GM12865 (cell line): ENCODE measurements around the gene PCNT.

Experiments used
- DNase-seq: peaks from one replicate; pipeline ENCODE4 v3.0.0; 2010; ENCODE audit warnings: low read depth
- H3K4me3 ChIP-seq: 2 replicates; pipeline ENCODE4 v1.5.1; 2011; ENCODE audit warnings: mild to moderate bottlenecking, low read depth, low read length, control low read depth
- CTCF ChIP-seq: IDR thresholded peaks from 2 replicates; pipeline ENCODE4 v1.5.1; 2011; ENCODE audit warnings: low read length, control low read depth, low read depth, inconsistent platforms; ENCODE audit not compliant: insufficient read depth; ENCODE audit errors: missing control alignments

PCNT gene

GRCh38 chr21:46295996-46296752, 27.8 kb upstream of the PCNT start:
- no peak overlapping the region for H3K4me3 ChIP-seq
- no peak for TF ChIP-seq CTCF
- DNase-seq = no peak

GRCh38 chr21:46297338-46298271, 26.4 kb upstream of the PCNT start:
- no peak overlapping the region for H3K4me3 ChIP-seq
- no peak for DNase-seq
- TF ChIP-seq CTCF = no peak

- DNase-seq = no peak
- H3K4me3 ChIP-seq = no peak overlapping the region
- no peak for TF ChIP-seq CTCF
Observed at GRCh38 chr21:46299167-46299566, 24.8 kb upstream of the PCNT start.

- TF ChIP-seq CTCF = no peak
- no peak for DNase-seq
- no peak overlapping the region for H3K4me3 ChIP-seq
Observed at GRCh38 chr21:46301759-46302158, 22.2 kb upstream of the PCNT start.

- TF ChIP-seq CTCF = no peak
- no peak for DNase-seq
- no peak overlapping the region for H3K4me3 ChIP-seq
Observed at GRCh38 chr21:46304437-46304836, 19.5 kb upstream of the PCNT start.

GRCh38 chr21:46304955-46305354, 19.0 kb upstream of the PCNT start:
- H3K4me3 ChIP-seq = no peak overlapping the region
- no peak for TF ChIP-seq CTCF
- DNase-seq = no peak
